Measurements from ENCODE around the gene HOXD8.

HOXD8 gene

DNA sequence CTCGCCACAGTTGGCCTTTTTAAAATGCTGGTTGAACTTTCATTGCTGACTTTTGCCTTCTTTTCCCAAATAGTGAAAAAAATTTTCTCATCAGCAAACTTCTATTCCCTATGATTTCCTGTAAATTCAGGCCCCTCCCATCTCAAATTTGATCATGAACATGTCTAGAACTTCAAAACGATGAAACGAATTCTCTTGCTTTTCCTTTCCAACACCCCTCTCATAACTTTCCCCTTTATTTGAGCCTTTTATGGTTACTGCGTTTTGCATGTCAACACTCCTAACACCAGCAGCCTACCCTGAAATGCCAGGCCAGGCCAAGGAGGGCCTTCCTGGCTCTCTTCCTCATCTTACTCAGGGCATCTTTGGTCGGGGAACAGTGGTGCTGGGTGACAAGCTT lies 38.6 kb upstream of the HOXD8 start:
- no peak for DNase-seq (ENCODE audit: low read depth in 1 of 2, low spot score in 1 of 2)

- DNase-seq (ENCODE audit: low read depth in 1 of 2, low spot score in 1 of 2): no peak
Observed at GRCh38 chr2:176091329-176092258, 37.9 kb upstream of the HOXD8 start.

DNA sequence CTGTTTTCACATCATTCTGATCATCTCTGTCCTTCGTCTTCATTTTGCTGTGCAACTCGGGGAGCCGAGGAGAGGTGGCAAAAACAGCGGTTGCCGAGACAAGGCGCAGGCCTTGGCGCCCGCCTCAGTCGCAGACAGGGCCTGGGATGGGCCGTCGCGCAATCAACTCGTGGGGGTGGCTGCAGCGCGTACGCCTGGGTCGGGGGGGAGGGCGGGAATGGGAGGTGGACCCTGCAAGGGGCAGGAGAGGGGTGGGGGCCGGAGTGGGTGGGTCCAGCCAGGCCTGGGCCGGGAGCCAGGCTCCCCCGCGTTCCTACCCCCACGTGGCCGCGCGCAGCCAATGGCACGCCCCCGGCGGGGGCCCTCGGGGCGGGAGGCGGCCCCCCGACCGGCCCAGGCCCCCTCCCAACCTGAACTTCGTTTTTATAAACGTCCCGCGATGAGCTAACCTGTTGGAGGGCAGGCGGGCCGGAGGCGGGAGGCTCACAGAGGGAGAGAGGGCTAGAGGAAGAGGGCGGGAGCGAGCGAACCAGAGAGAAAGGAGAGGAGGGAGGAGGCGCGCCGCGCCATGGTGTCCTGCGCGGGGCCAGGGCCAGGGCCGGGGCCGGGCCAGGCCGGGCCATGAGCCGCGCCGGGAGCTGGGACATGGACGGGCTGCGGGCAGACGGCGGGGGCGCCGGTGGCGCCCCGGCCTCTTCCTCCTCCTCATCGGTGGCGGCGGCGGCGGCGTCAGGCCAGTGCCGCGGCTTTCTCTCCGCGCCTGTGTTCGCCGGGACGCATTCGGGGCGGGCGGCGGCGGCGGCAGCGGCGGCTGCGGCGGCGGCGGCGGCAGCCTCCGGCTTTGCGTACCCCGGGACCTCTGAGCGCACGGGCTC lies 37.0 kb upstream of the HOXD8 start, which contains the start of gene HOXD13:
Gene HOXD13, plus strand, starts transcription at position 452 of the 875 bp plus-strand sequence. Its CDS starts 170 bp downstream, at position 622.
- DNase-seq (ENCODE audit: low read depth in 1 of 2, low spot score in 1 of 2): no peak

- no peak for DNase-seq (ENCODE audit: low read depth in 1 of 2, low spot score in 1 of 2)
Observed at GRCh38 chr2:176093145-176093897, 36.2 kb upstream of the HOXD8 start.

DNA sequence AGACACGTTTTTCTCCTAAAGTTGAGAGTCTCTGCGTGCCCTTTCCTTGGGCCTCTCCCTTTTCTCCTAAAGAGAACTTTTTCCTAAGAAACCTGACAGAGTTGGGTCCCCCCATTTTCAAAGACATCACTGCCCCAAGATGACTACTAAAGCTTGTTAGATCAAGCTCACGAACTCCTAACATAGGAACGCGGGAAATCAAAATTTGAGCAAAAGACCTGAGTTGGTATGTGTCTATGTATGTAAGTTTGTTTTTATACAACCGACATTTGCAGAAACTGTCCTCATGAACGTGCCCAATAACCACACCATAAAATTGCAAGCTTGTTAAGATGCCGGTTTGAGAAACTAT lies 35.6 kb upstream of the HOXD8 start:
- no peak for DNase-seq (ENCODE audit: low read depth in 1 of 2, low spot score in 1 of 2)

DNA sequence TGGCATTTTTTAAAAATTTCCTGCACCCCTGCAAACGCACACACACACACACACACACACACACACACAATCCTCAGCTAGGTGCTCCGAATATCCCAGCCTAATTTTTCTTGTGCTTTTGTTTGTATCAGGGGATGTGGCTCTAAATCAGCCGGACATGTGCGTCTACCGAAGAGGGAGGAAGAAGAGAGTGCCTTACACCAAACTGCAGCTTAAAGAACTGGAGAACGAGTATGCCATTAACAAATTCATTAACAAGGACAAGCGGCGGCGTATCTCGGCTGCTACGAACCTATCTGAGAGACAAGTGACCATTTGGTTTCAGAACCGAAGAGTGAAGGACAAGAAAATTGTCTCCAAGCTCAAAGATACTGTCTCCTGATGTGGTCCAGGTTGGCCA lies 35.2 kb upstream of the HOXD8 start:
- DNase-seq (ENCODE audit: low read depth in 1 of 2, low spot score in 1 of 2): no peak

GRCh38 chr2:176095421-176095820 lies 34.1 kb upstream of the HOXD8 start:
- DNase-seq (ENCODE audit: low read depth in 1 of 2, low spot score in 1 of 2): no peak

DNA sequence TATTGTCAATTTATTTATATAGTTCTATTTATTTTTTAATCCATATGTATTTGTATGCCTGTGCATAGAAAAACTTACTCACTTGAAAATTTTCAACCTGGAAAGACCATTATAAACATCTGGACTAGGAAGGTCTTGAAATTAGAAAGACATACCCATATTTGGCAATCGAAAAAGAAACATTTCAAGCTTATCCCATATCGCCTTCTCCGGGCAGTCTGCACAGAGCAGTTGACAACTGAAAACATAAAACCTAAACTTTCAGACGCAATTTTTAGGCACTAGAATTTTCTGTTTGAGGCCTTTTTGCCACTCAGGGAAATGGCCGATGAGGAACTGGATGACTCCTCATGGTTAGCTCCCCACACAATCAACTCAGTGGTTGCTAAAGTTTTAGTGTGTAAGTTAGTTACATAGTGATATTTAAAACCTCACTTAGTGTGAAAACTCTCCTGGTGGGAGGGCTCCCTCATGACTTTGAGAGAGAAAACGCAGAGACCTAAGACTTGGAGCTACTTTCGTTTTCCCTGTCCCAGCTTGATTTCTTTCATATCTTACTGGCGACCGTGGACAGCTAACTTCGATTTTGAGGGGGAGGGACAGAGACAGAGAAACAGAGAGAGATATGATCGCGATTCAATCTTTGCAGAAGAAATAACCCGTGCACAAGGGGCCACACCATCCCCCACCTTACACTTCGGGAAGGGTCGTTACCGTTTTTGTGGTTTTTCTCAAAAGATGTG lies 33.1 kb upstream of the HOXD8 start:
- no peak for DNase-seq (ENCODE audit: low read depth in 1 of 2, low spot score in 1 of 2)

GRCh38 chr2:176096986-176097819 lies 32.3 kb upstream of the HOXD8 start:
- peak in 1 of 2 donors; percentile 44 for DNase-seq (ENCODE audit: low read depth in 1 of 2, low spot score in 1 of 2)

DNA sequence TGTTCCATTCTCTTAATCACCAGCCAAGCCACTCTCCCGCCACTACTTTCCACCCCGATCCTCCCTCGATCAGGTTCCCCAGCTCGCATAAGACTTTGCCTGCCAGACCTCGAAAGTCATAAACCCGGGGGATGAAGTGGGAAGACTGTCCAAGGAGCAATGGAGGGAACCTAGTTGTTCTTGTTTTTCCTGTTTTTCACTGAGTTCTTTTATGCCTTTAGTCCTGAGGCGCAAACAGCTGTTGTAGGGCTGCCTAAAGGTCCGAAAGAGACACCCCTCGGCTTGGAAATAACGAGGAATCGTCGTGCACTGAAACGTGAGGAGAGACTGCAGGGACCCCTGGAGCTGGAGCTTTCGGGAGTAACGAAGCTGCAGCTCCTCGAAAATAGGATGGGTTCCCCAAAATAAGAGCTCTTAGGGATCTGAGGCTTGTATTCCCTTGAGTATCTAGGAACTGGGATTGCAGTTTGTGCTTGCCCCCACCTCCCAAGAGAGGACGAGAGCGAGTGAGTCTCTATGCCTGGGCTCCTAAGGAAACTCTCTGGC lies 31.6 kb upstream of the HOXD8 start:
- DNase-seq (ENCODE audit: low read depth in 1 of 2, low spot score in 1 of 2): no peak

GRCh38 chr2:176098366-176099158 lies 30.9 kb upstream of the HOXD8 start:
- DNase-seq (ENCODE audit: low read depth in 1 of 2, low spot score in 1 of 2): no peak

GRCh38 chr2:176099159-176099727 lies 30.3 kb upstream of the HOXD8 start:
- DNase-seq (ENCODE audit: low read depth in 1 of 2, low spot score in 1 of 2): no peak

GRCh38 chr2:176099728-176100546 lies 29.6 kb upstream of the HOXD8 start, which contains the start of gene HOXD12:
HOXD12 (plus strand) TSS chr2:176099795; CDS start chr2:176099802, 7 bp downstream.
- DNase-seq (ENCODE audit: low read depth in 1 of 2, low spot score in 1 of 2): no peak

- DNase-seq (ENCODE audit: low read depth in 1 of 2, low spot score in 1 of 2): no peak
Observed at GRCh38 chr2:176100547-176101140, 28.9 kb upstream of the HOXD8 start.

GRCh38 chr2:176101216-176101830 lies 28.2 kb upstream of the HOXD8 start:
- no peak for DNase-seq (ENCODE audit: low read depth in 1 of 2, low spot score in 1 of 2)

DNA sequence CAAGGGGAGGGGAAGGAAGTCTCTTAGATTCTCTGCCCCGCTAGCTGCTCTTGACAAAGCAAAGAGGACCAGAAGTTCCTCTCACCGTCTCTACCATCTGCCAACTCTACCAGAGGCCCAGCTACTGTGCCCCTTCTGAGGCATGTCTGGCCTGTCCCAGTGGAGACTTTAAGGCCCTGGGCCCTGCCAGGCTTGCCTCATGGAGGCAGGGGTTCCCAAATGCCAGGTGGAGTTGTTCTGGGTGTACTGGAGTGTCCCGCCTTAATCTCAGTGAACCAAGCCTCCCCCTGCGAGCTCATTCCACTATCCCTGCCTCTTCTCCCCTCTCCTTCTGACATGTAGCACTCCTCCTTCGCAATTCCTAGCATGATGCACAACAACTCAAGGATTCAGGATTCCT lies 27.7 kb upstream of the HOXD8 start:
- no peak for DNase-seq (ENCODE audit: low read depth in 1 of 2, low spot score in 1 of 2)

All from stimulated activated CD4-positive, alpha-beta T cell treated with anti-CD3 and anti-CD28 coated beads, Interleukin-15, amount 100 ng/mL, for 1 hour (primary cell).